Heart right ventricle (tissue), 16 donors: Measurements from ENCODE around the gene TDP1. TPM values are rescaled to one million over a fixed set of nuclear protein-coding genes. Genes with fewer than 3 reads are reported as not detected.

ENCODE experiments used
- ATAC-seq, 8 donors: fragments of 200-7000 bp; cut with Tn5 transposase; one replicate each; pipeline ENCODE4 v1.9.1; 2020; ENCODE audit warnings: mild to moderate bottlenecking in 8 of 8, moderate library complexity in 8 of 8, moderate number of reproducible peaks in 1 of 8
- DNase-seq, 2 donors: peaks; one replicate each; pipeline ENCODE4 v3.0.0-alpha.2; 2020
- H3K27ac ChIP-seq, 10 donors: fragments of 200-600 bp; sonication (generic) in 2 of 10; one replicate each; pipeline versions ENCODE4 v1.5.0 to v1.8.0; 2020 to 2022; ENCODE audit warnings: mild to moderate bottlenecking in 3 of 10
- H3K27me3 ChIP-seq, 7 donors: fragments of 200-600 bp; one replicate each; pipeline ENCODE4 v1.8.0; 2021 to 2022; ENCODE audit warnings: mild to moderate bottlenecking in 2 of 7
- H3K36me3 ChIP-seq, 9 donors: fragments of 200-600 bp; sonication (generic) in 1 of 9; one replicate each; pipeline versions ENCODE4 v1.5.0 to v1.8.0; 2020 to 2022; ENCODE audit warnings: mild to moderate bottlenecking in 2 of 9
- H3K4me1 ChIP-seq, 9 donors: fragments of 200-600 bp; sonication (generic) in 1 of 9; one replicate each; pipeline versions ENCODE4 v1.5.0 to v1.8.0; 2020 to 2022; ENCODE audit warnings: mild to moderate bottlenecking in 4 of 9
- H3K4me3 ChIP-seq, 10 donors: fragments of 200-600 bp; sonication (generic) in 2 of 10; one replicate each; pipeline versions ENCODE4 v1.5.0 to v1.8.0; 2020 to 2022; ENCODE audit warnings: mild to moderate bottlenecking in 7 of 10, moderate library complexity in 2 of 10
- H3K9me3 ChIP-seq, 11 donors: fragments of 200-600 bp in 10 of 11; sonication (generic) in 2 of 11; one replicate each; pipeline versions ENCODE4 v1.5.0 to v1.8.0; 2013 to 2022; ENCODE audit warnings: mild to moderate bottlenecking in 2 of 11, control low read depth in 1 of 11, moderate library complexity in 1 of 11
- WGBS, 2 donors: extraction: QIAGEN DNeasy Blood & Tissue Kit; methylation state at CpG; one replicate each; pipeline ENCODE4 v1.1.7; 2013; ENCODE audit warnings: inconsistent platforms in 1 of 2; 5-methylcytosine and 5-hydroxymethylcytosine counted together
- intact Hi-C, 10 donors: fragments of 100-400 bp; cut with DNase I; formaldehyde crosslinking; loops; one replicate each; pipeline versions ENCODE4 v1.11.1 to v1.14.2; 2022
- polyA plus RNA-seq, 2 donors: library from polyadenylated mRNA; stranded (reverse); fragments of 200-250 nt; gene quantifications; one replicate each; pipeline ENCODE4 v1.2.3, GENCODE V29; 2013
- total RNA-seq, 10 donors: library from RNA; stranded (reverse); fragmentation: NEBNext Ultra II Directional in 3 of 10; extraction: Animal tissue kit (Norgen Biotek cat#: 25700) in 3 of 10; gene quantifications; one replicate each; pipeline versions ENCODE4 v1.2.1 to v1.2.4, GENCODE V29; 2021 to 2023
- TF ChIP-seq, protein P1 (sequence below), 9 donors: fragments of 200-600 bp; sonication (generic) in 2 of 9; IDR thresholded peaks; one replicate each; pipeline versions ENCODE4 v1.5.0 to v1.8.0; 2021 to 2022; ENCODE audit warnings: antibody characterized with exemption in 9 of 9, mild to moderate bottlenecking in 5 of 9, moderate library complexity in 1 of 9
- donor health status: Arrhythmogenic right ventricular cardiomyopathy.
- donor health status: ischemic (EF 13 %, LVEDD 7.1; RV severe dilation, severe dysfunction).
- donor health status: healthy with polysubstance abuse.
- donor health status: DM: no; HTN: yes; CAD: no.
- donor health status: DM: no; HTN: no; CAD: no.
- donor health status: ischemic (EF 25% LVEDD 6.9; RV normal size, moderate dysfunction).
- donor health status: ischemic (EF 25% LVEDD 5.7; RV mildly dilated, moderate dysfunction).
- donor health status: healthy.
- donor health status: DM: yes; HTN: yes; CAD: no.
- donor health status: Ischemic cardiomyopathy.
- donor health status: ischemic (EF 35%, LVEDD 5.7; RV mildly dilated, moderate dysfunction).
- donor health status: nonischemic (EF 11% LVEDD 7.7; RV severe dilation, severe dysfunction).
- donor health status: DM: yes; HTN: yes; CAD: no.
- donor health status: PGD.
- donor health status: ischemic (EF 29% LVEDD 5.4; RV normal size, mild dysfunction).
- donor health status: nonischemic (EF 23%, LVEDD 6.1; RV moderate dilation, normal function).

TDP1 gene
- total and polyA plus RNA-seq, 12 donors: 0.80 to 7.1 (median 3.2) TPM

DNA sequence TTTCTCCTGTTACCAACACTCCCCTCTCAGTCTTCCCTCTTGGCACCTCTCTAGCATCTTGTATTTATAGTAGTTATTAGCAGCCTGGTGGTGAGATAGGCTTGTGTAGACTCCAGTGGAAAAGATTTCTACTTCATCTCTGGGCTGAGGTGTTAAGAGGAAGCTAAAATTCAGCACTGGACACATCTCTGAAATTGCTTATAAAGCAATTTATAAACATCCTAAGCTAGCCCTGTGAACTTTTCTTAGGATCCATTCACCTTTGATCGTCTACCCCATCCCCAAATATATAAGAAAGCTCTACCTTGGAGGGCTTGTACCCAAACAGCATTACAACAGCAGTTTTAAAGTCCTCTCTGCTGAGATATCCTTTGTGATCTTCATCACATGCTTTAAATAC lies 2.1 kb upstream of the TDP1 start:
- H3K27me3 ChIP-seq: no peaks in the 10 kb centered on the region
- H3K36me3 ChIP-seq: peaks cover 0 to 32% (median 0%) of the 10 kb centered on the region in 9 donors
- H3K27ac ChIP-seq: peak overlapping the region in 4 of 10 donors; percentile 62 to 94 (median 84)
- peaks cover 0 to 21% (median 13%) of the 10 kb centered on the region in 9 donors for H3K4me1 ChIP-seq
- DNase-seq (no peak), ATAC-seq (no peak)
- H3K4me3 ChIP-seq: peak overlapping the region in 1 of 10 donors; percentile 88
- H3K9me3 ChIP-seq: no peaks in the 10 kb centered on the region
- intact Hi-C loops: no loop called here
- WGBS, 2 donors: 52 to 61% methylated on average over 1 of the region's 1 CpG
- TF ChIP-seq, protein P1, sequence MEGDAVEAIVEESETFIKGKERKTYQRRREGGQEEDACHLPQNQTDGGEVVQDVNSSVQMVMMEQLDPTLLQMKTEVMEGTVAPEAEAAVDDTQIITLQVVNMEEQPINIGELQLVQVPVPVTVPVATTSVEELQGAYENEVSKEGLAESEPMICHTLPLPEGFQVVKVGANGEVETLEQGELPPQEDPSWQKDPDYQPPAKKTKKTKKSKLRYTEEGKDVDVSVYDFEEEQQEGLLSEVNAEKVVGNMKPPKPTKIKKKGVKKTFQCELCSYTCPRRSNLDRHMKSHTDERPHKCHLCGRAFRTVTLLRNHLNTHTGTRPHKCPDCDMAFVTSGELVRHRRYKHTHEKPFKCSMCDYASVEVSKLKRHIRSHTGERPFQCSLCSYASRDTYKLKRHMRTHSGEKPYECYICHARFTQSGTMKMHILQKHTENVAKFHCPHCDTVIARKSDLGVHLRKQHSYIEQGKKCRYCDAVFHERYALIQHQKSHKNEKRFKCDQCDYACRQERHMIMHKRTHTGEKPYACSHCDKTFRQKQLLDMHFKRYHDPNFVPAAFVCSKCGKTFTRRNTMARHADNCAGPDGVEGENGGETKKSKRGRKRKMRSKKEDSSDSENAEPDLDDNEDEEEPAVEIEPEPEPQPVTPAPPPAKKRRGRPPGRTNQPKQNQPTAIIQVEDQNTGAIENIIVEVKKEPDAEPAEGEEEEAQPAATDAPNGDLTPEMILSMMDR (IDR thresholded peaks at IDR 0.05): no peak

DNA sequence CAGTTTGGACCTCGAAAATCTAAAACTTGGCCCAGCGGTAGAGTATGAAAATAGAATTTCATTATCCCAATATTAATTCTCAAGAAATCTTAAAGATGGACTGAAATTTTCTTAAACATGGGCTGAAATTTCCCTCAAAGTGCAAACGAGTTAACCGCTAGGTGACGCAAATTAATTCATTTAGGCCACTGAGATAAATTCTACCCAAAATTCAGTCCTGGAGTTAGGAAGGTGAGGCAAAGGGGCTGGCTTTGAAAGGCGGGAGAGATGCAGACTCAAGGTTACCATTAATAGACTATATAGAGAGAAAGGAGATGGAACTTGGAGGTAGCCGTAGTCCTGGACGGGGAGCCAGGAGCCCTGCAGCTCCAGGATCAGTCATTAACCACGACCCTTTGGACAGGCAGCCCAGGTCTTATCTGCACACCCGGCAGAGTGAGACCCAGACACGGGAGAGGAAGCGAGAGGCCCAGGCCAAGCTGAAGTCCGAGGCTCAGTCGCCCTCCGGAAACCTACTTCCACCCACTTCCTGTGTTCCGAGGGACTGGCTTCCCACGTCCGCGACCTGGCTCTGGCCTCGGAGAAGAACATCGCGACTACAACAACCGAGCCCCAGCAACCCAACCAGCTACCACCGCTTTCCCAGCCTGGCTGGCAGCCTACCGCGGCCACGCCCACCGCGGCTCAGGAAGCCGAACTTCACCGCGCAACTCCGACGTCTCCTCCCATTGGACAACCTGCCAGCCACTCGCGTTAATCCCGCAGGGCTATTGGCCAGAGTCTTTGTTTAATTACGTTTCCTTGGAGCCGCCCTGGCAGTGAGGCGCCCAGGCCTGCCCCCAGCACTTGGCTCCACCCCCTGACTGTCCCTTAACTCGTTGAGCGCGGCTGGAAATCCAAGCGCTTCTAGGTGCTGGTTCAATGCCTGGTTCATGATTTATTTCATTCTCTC lies 1.4 kb upstream of the TDP1 start, which contains the start of gene EFCAB11:
EFCAB11 (minus strand) TSS at position 661 of the 952 bp plus-strand sequence; CDS start at position 591, 70 bp downstream.
- WGBS, 2 donors: 2 to 3% methylated on average over 44 of the region's 44 CpGs
- Histone ChIP-seq H3K4me3 (peak within 1 kb of the TSS; percentile 59 to 99 (median 84)), H3K27me3 (no peaks in the 10 kb centered on the region), H3K9me3 (no peaks in the 10 kb centered on the region), H3K36me3 (peaks cover 0 to 28% (median 0%) of the 10 kb centered on the region in 9 donors), H3K27ac (peak within 1 kb of the TSS in 9 of 10 donors; percentile 62 to 94 (median 78)), H3K4me1 (peaks cover 0 to 28% (median 13%) of the 10 kb centered on the region in 9 donors)
- ATAC-seq (peak; percentile 95 to 98 (median 98)), DNase-seq (peak; percentile 95 to 98)
- intact Hi-C loops: no loop called here
- TF ChIP-seq, protein P1 (IDR thresholded peaks at IDR 0.05): no peak

DNA sequence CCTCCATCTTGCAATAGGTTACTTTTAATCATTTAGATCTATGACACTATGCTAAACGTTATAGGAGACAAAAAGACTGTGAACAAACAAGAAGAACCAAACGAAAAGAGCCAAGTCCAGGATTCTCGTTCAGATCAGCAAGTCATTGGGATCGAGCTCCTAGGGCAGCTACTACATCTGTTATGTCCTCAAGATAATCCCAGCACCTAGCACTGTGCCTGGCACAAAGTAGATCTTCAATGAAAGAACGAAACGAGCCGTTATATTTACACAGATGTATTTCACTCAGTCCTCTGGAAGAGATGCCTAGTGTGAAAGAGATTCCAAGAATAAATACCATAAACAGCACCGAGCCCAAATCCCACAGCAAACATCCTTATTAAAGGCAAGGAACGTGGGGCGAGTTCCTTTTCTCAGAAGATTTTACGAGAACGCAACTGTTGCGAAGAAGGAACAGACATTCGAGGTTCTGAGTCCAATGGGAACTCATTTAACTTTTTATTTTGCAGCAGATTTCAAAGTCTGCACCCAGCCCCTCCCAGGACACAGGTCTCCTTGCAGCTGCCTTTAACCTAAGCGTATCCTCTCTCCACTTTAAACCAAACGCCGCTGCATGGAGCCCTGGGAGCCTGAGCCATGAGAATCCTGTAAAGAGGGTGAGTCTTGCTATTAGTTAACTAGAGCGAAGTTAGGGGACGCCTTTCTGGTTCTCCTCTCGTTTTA lies 544 bp upstream of the TDP1 start:
- H3K4me1 ChIP-seq: peaks cover 0 to 33% (median 13%) of the 10 kb centered on the region in 9 donors
- H3K27me3 ChIP-seq: no peaks in the 10 kb centered on the region
- peak; percentile 16 to 59 (median 40) for ATAC-seq
- no peaks in the 10 kb centered on the region for H3K9me3 ChIP-seq
- TF ChIP-seq, protein P1 (IDR thresholded peaks at IDR 0.05): no peak
- H3K36me3 ChIP-seq: peaks cover 0 to 19% (median 0%) of the 10 kb centered on the region in 9 donors
- no peak for DNase-seq
- H3K4me3 ChIP-seq: peak overlapping the region; percentile 59 to 99 (median 84)
- peak overlapping the region in 9 of 10 donors; percentile 62 to 94 (median 78) for H3K27ac ChIP-seq
- 2% methylated on average over 20 of the region's 20 CpGs for WGBS, 2 donors
- intact Hi-C loops: no loop called here

DNA sequence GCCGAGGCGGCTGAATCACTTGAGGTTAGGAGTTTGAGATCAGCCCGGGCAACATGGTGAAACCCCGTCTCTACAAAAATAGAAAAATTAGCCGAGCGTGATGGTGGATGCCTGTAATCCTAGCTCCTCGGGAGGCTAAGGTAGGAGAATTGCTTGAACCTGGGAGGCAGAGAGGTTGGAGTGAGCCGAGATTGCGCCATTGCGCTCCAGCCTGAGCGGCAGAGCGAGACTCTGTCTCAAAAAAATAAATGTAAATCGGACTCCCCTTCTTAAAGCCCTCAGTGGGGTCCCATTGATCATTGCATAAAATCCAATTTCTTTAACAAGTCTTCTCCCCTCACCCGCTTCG lies 908 bp downstream of the TDP1 start:
- H3K27ac ChIP-seq: peak overlapping the region in 9 of 10 donors; percentile 62 to 94 (median 78)
- intact Hi-C loops: no loop called here
- peaks cover 0 to 15% (median 0%) of the 10 kb centered on the region in 9 donors for H3K36me3 ChIP-seq
- no peaks in the 10 kb centered on the region for H3K27me3 ChIP-seq
- DNase-seq (no peak), ATAC-seq (no peak)
- WGBS, 2 donors: 30 to 37% methylated on average over 15 of the region's 15 CpGs
- peaks cover 0 to 33% (median 13%) of the 10 kb centered on the region in 9 donors for H3K4me1 ChIP-seq
- H3K9me3 ChIP-seq: no peaks in the 10 kb centered on the region
- peak overlapping the region; percentile 59 to 99 (median 84) for H3K4me3 ChIP-seq
- TF ChIP-seq, protein P1 (IDR thresholded peaks at IDR 0.05): no peak
